Pancreas (tissue), 10 donors: Measurements from ENCODE around the gene PHLDB1. TPM values are rescaled to one million over a fixed set of nuclear protein-coding genes. Genes with fewer than 3 reads are reported as not detected.
A peak's percentile ranks its signal among the peaks of the same experiment; 100 is the strongest.

ENCODE experiments used
- ATAC-seq, 4 donors: fragments of 200-7000 bp; cut with Tn5 transposase; one replicate each; pipeline versions ENCODE4 v1.8.0 to v1.9.1; 2020; ENCODE audit warnings: mild to moderate bottlenecking in 4 of 4, moderate library complexity in 4 of 4
- DNase-seq, 6 donors: peaks; one replicate each; pipeline ENCODE4 v3.0.0-alpha.2; 2020
- FAIRE-seq: peaks from 2 replicates; lab custom pipeline; 2012; peaks lifted over from hg19 to GRCh38; lab: Jason Lieb, UNC
- H3K27ac ChIP-seq, 4 donors: fragments of 200-600 bp; sonication (generic); 1 replicate in 3 of 4; 2 replicates in 1 of 4; pipeline versions ENCODE4 v1.5.0 to v1.8.0; 2020
- H3K27me3 ChIP-seq, 4 donors: fragments of 200-600 bp; one replicate each; pipeline ENCODE4 v1.8.0; 2021
- H3K36me3 ChIP-seq, 3 donors: fragments of 200-600 bp; sonication (generic) in 1 of 3; one replicate each; pipeline versions ENCODE4 v1.5.0 to v1.8.0; 2020 to 2021
- H3K4me1 ChIP-seq, 3 donors: fragments of 200-600 bp; one replicate each; pipeline ENCODE4 v1.8.0; 2021
- H3K4me3 ChIP-seq, 4 donors: fragments of 200-600 bp; sonication (generic) in 2 of 4; one replicate each; pipeline versions ENCODE4 v1.5.0 to v1.8.0; 2020 to 2021
- H3K9me3 ChIP-seq, 4 donors: fragments of 200-600 bp; one replicate each; pipeline ENCODE4 v1.8.0; 2021
- CTCF ChIP-seq, 4 donors: fragments of 200-600 bp; sonication (generic) in 3 of 4; IDR thresholded peaks; one replicate each; pipeline versions ENCODE4 v1.5.0 to v1.8.0; 2021; ENCODE audit warnings: antibody characterized with exemption in 4 of 4
- WGBS, 2 donors: extraction: QIAGEN DNeasy Blood & Tissue Kit; methylation state at CpG; one replicate each; pipeline ENCODE4 v1.1.7; 2013; 5-methylcytosine and 5-hydroxymethylcytosine counted together
- intact Hi-C, 3 donors: fragments of 100-400 bp; cut with DNase I; formaldehyde crosslinking; loops; one replicate each; pipeline versions ENCODE4 v1.11.1 to v1.14.2; 2022
- polyA plus RNA-seq, 2 donors: library from polyadenylated mRNA; stranded (reverse); fragments of 200-250 nt; gene quantifications; one replicate each; pipeline ENCODE4 v1.2.3, GENCODE V29; 2013
- total RNA-seq, 6 donors: library from RNA; stranded (reverse); fragmentation: NEBNext Ultra II Directional in 4 of 6; extraction: Animal tissue kit (Norgen Biotek cat#: 25700) in 4 of 6; gene quantifications; one replicate each; pipeline versions ENCODE4 v1.2.1 to v1.2.4, GENCODE V29; 2021 to 2023
- donor health status: healthy with polysubstance abuse.
- donor health status: DM: no; HTN: no; CAD: no; lungs with moderate emphysema.
- donor health status: DM: no; HTN: no; CAD: no.
- donor health status: control.
- donor health status: control.
- donor health status: Bipolar disorder and iron deficiency.
- donor health status: DM: yes; HTN: yes; CAD: no.
- donor health status: DM: no; HTN: no; CAD: no.
- donor health status: DM: no; HTN: no; CAD: no.
- donor health status: DM: yes; HTN: yes; CAD: no.

PHLDB1 gene
- total and polyA plus RNA-seq, 8 donors, result 29.3 to 153 (median 48.0) TPM

- H3K4me1 ChIP-seq, result peaks cover 0 to 3% (median 3%) of the 10 kb centered on the region in 3 donors
- ATAC-seq (no peak), DNase-seq (no peak), FAIRE-seq (no peak)
- WGBS, 2 donors, result 94 to 95% methylated on average over 4 to 5 of the region's 5 CpGs
- H3K27ac ChIP-seq, result no peak overlapping the region
- intact Hi-C loops, result loop anchor here in 1 of 3 donors (5.0 kb wide), 1 partner anchor 44 kb away; no protein-coding TSS in a partner anchor
- H3K36me3 ChIP-seq, result peaks cover 0 to 26% (median 0%) of the 10 kb centered on the region in 3 donors
- no peaks in the 10 kb centered on the region for H3K27me3 ChIP-seq
- no peaks in the 10 kb centered on the region for H3K9me3 ChIP-seq
- H3K4me3 ChIP-seq, result no peak overlapping the region
- no peak for TF ChIP-seq CTCF (IDR thresholded peaks at IDR 0.05)
Observed at GRCh38 chr11:118656563-118657165, 49.2 kb downstream of the PHLDB1 start.

GRCh38 chr11:118657238-118657637, 49.8 kb downstream of the PHLDB1 start:
- DNase-seq, result no peak
- 91 to 92% methylated on average over 2 of the region's 2 CpGs for WGBS, 2 donors
- H3K27me3 ChIP-seq, result no peaks in the 10 kb centered on the region

GRCh38 chr11:118657709-118658428, 50.5 kb downstream of the PHLDB1 start:
- WGBS, 2 donors, result 83 to 90% methylated on average over 14 to 16 of the region's 16 CpGs
- intact Hi-C loops, result loop anchor here in 1 of 3 donors (5.0 kb wide), 1 partner anchor 46 kb away; no protein-coding TSS in a partner anchor
- no peak for DNase-seq
- ATAC-seq, result no peak
- FAIRE-seq, result no peak
- Histone ChIP-seq H3K4me1 (peaks cover 0 to 3% (median 3%) of the 10 kb centered on the region in 3 donors), H3K9me3 (no peaks in the 10 kb centered on the region), H3K27ac (no peak overlapping the region), H3K4me3 (no peak overlapping the region), H3K36me3 (peaks cover 0 to 21% (median 0%) of the 10 kb centered on the region in 3 donors), H3K27me3 (no peaks in the 10 kb centered on the region)
- TF ChIP-seq CTCF (IDR thresholded peaks at IDR 0.05), result no peak

More at GRCh38 chr11:118657238-118657637, 49.8 kb downstream of the PHLDB1 start:
- intact Hi-C loops, result loop anchor here in 1 of 3 donors (5.0 kb wide), 1 partner anchor 45 kb away; no protein-coding TSS in a partner anchor
- FAIRE-seq (no peak), ATAC-seq (no peak)
- Histone ChIP-seq H3K9me3 (no peaks in the 10 kb centered on the region), H3K36me3 (peaks cover 0 to 23% (median 0%) of the 10 kb centered on the region in 3 donors), H3K4me3 (no peak overlapping the region), H3K4me1 (peaks cover 0 to 3% (median 3%) of the 10 kb centered on the region in 3 donors), H3K27ac (no peak overlapping the region)
- TF ChIP-seq CTCF (IDR thresholded peaks at IDR 0.05), result no peak

- intact Hi-C loops, result loop anchor here in 1 of 3 donors (5.0 kb wide), 1 partner anchor 46 kb away; no protein-coding TSS in a partner anchor
- peaks cover 0 to 3% (median 3%) of the 10 kb centered on the region in 3 donors for H3K4me1 ChIP-seq
- 51 to 57% methylated on average over 16 of the region's 16 CpGs for WGBS, 2 donors
- peak; percentile 9 to 17 (median 14) for ATAC-seq
- no peak overlapping the region for H3K4me3 ChIP-seq
- no peaks in the 10 kb centered on the region for H3K27me3 ChIP-seq
- peak overlapping the region in 1 of 4 donors; percentile 24 for H3K27ac ChIP-seq
- peak in 1 of 6 donors; percentile 68 for DNase-seq
- no peak for TF ChIP-seq CTCF (IDR thresholded peaks at IDR 0.05)
- H3K36me3 ChIP-seq, result peaks cover 0 to 14% (median 0%) of the 10 kb centered on the region in 3 donors
- no peaks in the 10 kb centered on the region for H3K9me3 ChIP-seq
- FAIRE-seq, result no peak
Observed at GRCh38 chr11:118658429-118659313, 51.3 kb downstream of the PHLDB1 start.
